Uterus (tissue), 4 donors: ENCODE data around the gene CH25H. TPM values are rescaled to one million over a fixed set of nuclear protein-coding genes. Genes with fewer than 3 reads are reported as not detected.

Experiments
- DNase-seq, 2 donors: peaks; one replicate each; pipeline ENCODE4 v3.0.0-alpha.2; 2019 to 2020
- H3K27ac ChIP-seq, 2 donors: fragments of 200-600 bp; sonication (generic); 1 replicate in 1 of 2; 2 replicates in 1 of 2; pipeline ENCODE4 v1.5.1; 2016 to 2018
- H3K27me3 ChIP-seq, 2 donors: fragments of 200-600 bp; sonication (generic); one replicate each; pipeline ENCODE4 v1.5.1; 2018 to 2019; ENCODE audit warnings: control low read depth in 1 of 2
- H3K36me3 ChIP-seq, 2 donors: fragments of 200-600 bp; sonication (generic); one replicate each; pipeline ENCODE4 v1.5.1; 2019; ENCODE audit warnings: control low read depth in 1 of 2
- H3K4me1 ChIP-seq, 2 donors: fragments of 200-600 bp; sonication (generic); one replicate each; pipeline ENCODE4 v1.5.1; 2018 to 2019; ENCODE audit warnings: control low read depth in 1 of 2
- H3K4me3 ChIP-seq, 2 donors: fragments of 200-600 bp; sonication (generic); 1 replicate in 1 of 2; 2 replicates in 1 of 2; pipeline ENCODE4 v1.5.1; 2018 to 2019; ENCODE audit warnings: mild to moderate bottlenecking in 1 of 2
- H3K9me3 ChIP-seq, 2 donors: fragments of 200-600 bp; sonication (generic); one replicate each; pipeline ENCODE4 v1.5.1; 2019; ENCODE audit warnings: control low read depth in 1 of 2
- CTCF ChIP-seq, 4 experiments: fragments of 200-600 bp in 2 of 4; fragments of 450-650 bp in 2 of 4; sonication (generic) in 2 of 4; IDR thresholded peaks; one replicate each; pipeline ENCODE4 v1.5.1; 2016 to 2019; ENCODE audit warnings: antibody characterized with exemption in 4 of 4, mild to moderate bottlenecking in 2 of 4, moderate library complexity in 1 of 4
- POLR2A ChIP-seq, 2 donors: fragments of 450-650 bp; IDR thresholded peaks; one replicate each; pipeline ENCODE4 v1.6.1; 2016; ENCODE audit warnings: antibody characterized with exemption in 2 of 2, mild to moderate bottlenecking in 1 of 2, moderate library complexity in 1 of 2
- intact Hi-C: fragments of 100-400 bp; cut with DNase I; formaldehyde crosslinking; loops from one replicate; pipeline ENCODE4 v1.15.1; 2023; ENCODE audit warnings: low total_unique reads
- total RNA-seq, 4 donors: library from RNA; depleted of rRNA in 3 of 4; stranded (reverse); fragments of >200 nt in 3 of 4; gene quantifications; one replicate each; pipeline versions ENCODE4 v1.1.0 to v1.2.4, GENCODE V29; 2014 to 2023
- donor health status: DM: yes; HTN: yes; CAD: no.

Gene CH25H
- total RNA-seq, 4 donors from 2014 or later, result 0.24 to 0.48 TPM; not detected in 2

GRCh38 chr10:89160339-89160738 lies 46.8 kb downstream of the CH25H start:
- no peaks in the 10 kb centered on the region for H3K9me3 ChIP-seq
- H3K27me3 ChIP-seq, result no peaks in the 10 kb centered on the region
- no peak for DNase-seq
- no peaks in the 10 kb centered on the region for H3K4me1 ChIP-seq
- intact Hi-C loops, result no loop called here
- TF ChIP-seq CTCF (IDR thresholded peaks at IDR 0.05), result no peak
- TF ChIP-seq POLR2A (IDR thresholded peaks at IDR 0.05), result no peak
- H3K36me3 ChIP-seq, result no peaks in the 10 kb centered on the region
- no peak overlapping the region for H3K4me3 ChIP-seq
- H3K27ac ChIP-seq, result no peak overlapping the region

- Histone ChIP-seq H3K27ac (no peak overlapping the region), H3K9me3 (no peaks in the 10 kb centered on the region), H3K27me3 (no peaks in the 10 kb centered on the region), H3K4me1 (no peaks in the 10 kb centered on the region), H3K4me3 (no peak overlapping the region), H3K36me3 (no peaks in the 10 kb centered on the region)
- DNase-seq, result no peak
- TF ChIP-seq CTCF (IDR thresholded peaks at IDR 0.05) (no peak), POLR2A (IDR thresholded peaks at IDR 0.05) (no peak)
- intact Hi-C loops, result no loop called here
These were observed 47.4 kb downstream of the CH25H start for GRCh38 chr10:89159761-89160160.

- no peaks in the 10 kb centered on the region for H3K9me3 ChIP-seq
- intact Hi-C loops, result no loop called here
- H3K27me3 ChIP-seq, result no peaks in the 10 kb centered on the region
- no peak overlapping the region for H3K27ac ChIP-seq
- no peak for TF ChIP-seq POLR2A (IDR thresholded peaks at IDR 0.05)
- no peak for TF ChIP-seq CTCF (IDR thresholded peaks at IDR 0.05)
- no peaks in the 10 kb centered on the region for H3K4me1 ChIP-seq
- H3K36me3 ChIP-seq, result no peaks in the 10 kb centered on the region
- no peak overlapping the region for H3K4me3 ChIP-seq
- no peak for DNase-seq
These were observed 47.8 kb downstream of the CH25H start for GRCh38 chr10:89159316-89159715.

- H3K36me3 ChIP-seq, result no peaks in the 10 kb centered on the region
- H3K27me3 ChIP-seq, result no peaks in the 10 kb centered on the region
- H3K4me1 ChIP-seq, result no peaks in the 10 kb centered on the region
- intact Hi-C loops, result no loop called here
- no peak overlapping the region for H3K4me3 ChIP-seq
- no peak overlapping the region for H3K27ac ChIP-seq
- DNase-seq, result no peak
- no peaks in the 10 kb centered on the region for H3K9me3 ChIP-seq
- TF ChIP-seq POLR2A (IDR thresholded peaks at IDR 0.05) (no peak), CTCF (IDR thresholded peaks at IDR 0.05) (no peak)
These were observed 48.7 kb downstream of the CH25H start for GRCh38 chr10:89158446-89158845.

GRCh38 chr10:89156161-89156835 lies 50.8 kb downstream of the CH25H start:
- TF ChIP-seq CTCF (IDR thresholded peaks at IDR 0.05), result no peak
- TF ChIP-seq POLR2A (IDR thresholded peaks at IDR 0.05), result no peak
- Histone ChIP-seq H3K36me3 (no peaks in the 10 kb centered on the region), H3K4me1 (no peaks in the 10 kb centered on the region), H3K27me3 (no peaks in the 10 kb centered on the region), H3K9me3 (no peaks in the 10 kb centered on the region), H3K4me3 (no peak overlapping the region), H3K27ac (no peak overlapping the region)
- intact Hi-C loops, result no loop called here
- DNase-seq, result no peak

Other genes starting within 250 kb of the CH25H start
- gene FAS, start 216.5 kb downstream of the CH25H start, total RNA-seq, result 100 to 1,000 TPM in 1 of 4 donors, 10 to 100 TPM in 3; 14.4 to 133 (median 48.7) TPM
- gene LIPA, start 44.5 kb upstream of the CH25H start, total RNA-seq, result 10 to 100 TPM; 40.0 to 63.1 (median 46.9) TPM
- 10 to 100 TPM in 1 of 4 donors, 1 to 10 TPM in 3; 1.5 to 17.7 (median 6.1) TPM for gene IFIT2, start 94.7 kb upstream of the CH25H start, total RNA-seq
- 10 to 100 TPM in 2 of 4 donors, 1 to 10 TPM in 2; 6.9 to 25.3 (median 15.6) TPM for gene IFIT3, start 120.7 kb upstream of the CH25H start, total RNA-seq
- gene IFIT1B, start 170.7 kb upstream of the CH25H start, total RNA-seq, result 1 to 10 TPM in 1 of 4 donors, not detected in 3; 1.1 TPM
- gene IFIT1, start 185.3 kb upstream of the CH25H start, total RNA-seq, result 10 to 100 TPM; 13.5 to 27.4 (median 19.7) TPM
- 10 to 100 TPM in 3 of 4 donors, 1 to 10 TPM in 1; 7.7 to 38.2 (median 29.4) TPM for gene IFIT5, start 207.3 kb upstream of the CH25H start, total RNA-seq